GM12873 (cell line): ENCODE results near the gene TXNIP.

Experiments
- TF ChIP-seq, protein P1 (sequence below): IDR thresholded peaks from 2 replicates; pipeline ENCODE4 v1.5.1; 2012; ENCODE audit warnings: low read depth, mild to moderate bottlenecking, moderate library complexity, low read length, control low read depth; ENCODE audit not compliant: insufficient read depth; ENCODE audit errors: missing control alignments

Gene TXNIP

DNA sequence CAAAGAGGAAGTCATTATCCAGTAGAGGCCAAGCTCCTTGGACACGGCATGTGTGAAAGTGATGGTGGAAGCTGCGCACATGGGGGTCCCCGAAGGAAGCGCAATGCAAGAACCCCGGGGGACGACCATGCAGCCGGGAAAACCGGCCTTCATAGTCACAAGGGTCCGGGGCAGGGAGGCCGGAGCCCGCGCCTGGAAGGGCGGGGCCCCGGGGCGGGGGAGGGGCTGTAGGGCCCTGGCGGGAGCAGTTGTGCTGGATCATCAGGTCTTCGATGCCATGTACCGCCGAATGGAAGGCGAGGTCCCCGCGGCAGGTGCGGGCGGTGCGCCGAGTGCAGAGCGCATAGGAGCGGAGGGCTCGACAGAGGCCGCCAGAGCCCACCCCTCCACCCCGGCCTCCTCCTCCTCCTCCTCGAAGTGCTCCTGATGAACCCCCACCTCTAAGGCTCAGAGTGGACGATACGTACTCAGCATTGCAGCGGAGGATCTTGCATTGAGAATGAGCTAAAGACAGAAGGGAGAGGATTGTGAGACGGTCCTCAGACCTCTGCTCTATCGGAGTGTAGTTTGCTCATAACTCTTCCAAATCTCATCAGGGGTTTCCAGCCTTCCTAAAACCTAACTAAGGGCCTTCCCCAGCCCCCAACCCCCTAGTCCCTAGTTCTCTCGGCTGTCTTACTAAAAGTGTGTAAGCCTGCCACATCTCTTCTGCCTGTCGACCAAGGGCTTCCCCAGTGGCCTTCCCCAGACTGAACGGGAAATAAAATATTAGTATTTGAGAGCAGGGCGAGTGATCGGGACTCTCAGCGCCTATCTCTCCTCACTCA lies 23.1 kb upstream of the TXNIP start:
- TF ChIP-seq, protein P1, sequence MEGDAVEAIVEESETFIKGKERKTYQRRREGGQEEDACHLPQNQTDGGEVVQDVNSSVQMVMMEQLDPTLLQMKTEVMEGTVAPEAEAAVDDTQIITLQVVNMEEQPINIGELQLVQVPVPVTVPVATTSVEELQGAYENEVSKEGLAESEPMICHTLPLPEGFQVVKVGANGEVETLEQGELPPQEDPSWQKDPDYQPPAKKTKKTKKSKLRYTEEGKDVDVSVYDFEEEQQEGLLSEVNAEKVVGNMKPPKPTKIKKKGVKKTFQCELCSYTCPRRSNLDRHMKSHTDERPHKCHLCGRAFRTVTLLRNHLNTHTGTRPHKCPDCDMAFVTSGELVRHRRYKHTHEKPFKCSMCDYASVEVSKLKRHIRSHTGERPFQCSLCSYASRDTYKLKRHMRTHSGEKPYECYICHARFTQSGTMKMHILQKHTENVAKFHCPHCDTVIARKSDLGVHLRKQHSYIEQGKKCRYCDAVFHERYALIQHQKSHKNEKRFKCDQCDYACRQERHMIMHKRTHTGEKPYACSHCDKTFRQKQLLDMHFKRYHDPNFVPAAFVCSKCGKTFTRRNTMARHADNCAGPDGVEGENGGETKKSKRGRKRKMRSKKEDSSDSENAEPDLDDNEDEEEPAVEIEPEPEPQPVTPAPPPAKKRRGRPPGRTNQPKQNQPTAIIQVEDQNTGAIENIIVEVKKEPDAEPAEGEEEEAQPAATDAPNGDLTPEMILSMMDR = no peak

DNA sequence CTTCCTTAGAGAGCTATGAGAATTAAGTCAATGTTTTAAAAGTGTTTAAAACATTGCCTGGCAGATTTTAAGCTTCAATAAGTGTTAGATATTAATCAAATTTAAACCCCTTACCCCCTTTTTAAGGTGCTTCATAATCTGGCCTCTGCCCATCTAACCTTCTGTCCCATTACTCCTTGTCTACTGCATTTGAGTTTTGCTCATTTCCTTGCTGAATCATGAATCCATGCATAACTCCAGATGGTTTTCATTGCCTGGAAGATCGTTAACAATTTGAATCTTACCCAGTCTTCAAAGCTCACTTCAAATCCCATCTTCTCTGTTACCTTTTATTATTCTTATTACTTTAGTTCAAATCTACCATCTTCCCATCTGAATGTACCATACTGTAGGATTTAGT lies 20.5 kb upstream of the TXNIP start:
- TF ChIP-seq, protein P1 = no peak

DNA sequence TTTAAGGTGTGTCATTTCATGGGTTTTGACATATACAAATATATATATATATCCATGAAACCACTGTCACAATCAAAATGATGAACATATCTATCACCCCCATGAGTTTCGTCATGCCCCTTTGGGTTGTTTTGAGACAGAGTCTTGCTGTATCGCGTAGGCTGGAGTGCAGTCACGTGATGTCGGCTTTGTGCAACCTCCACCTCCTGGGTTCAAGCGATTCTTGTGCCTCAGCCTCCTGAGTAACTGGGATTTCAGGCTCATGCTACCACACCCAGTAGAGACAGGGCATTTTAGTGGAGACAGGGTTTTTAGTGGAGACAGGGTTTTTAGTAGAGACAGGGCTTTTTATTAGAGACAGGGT lies 17.2 kb upstream of the TXNIP start:
- TF ChIP-seq, protein P1 = no peak

DNA sequence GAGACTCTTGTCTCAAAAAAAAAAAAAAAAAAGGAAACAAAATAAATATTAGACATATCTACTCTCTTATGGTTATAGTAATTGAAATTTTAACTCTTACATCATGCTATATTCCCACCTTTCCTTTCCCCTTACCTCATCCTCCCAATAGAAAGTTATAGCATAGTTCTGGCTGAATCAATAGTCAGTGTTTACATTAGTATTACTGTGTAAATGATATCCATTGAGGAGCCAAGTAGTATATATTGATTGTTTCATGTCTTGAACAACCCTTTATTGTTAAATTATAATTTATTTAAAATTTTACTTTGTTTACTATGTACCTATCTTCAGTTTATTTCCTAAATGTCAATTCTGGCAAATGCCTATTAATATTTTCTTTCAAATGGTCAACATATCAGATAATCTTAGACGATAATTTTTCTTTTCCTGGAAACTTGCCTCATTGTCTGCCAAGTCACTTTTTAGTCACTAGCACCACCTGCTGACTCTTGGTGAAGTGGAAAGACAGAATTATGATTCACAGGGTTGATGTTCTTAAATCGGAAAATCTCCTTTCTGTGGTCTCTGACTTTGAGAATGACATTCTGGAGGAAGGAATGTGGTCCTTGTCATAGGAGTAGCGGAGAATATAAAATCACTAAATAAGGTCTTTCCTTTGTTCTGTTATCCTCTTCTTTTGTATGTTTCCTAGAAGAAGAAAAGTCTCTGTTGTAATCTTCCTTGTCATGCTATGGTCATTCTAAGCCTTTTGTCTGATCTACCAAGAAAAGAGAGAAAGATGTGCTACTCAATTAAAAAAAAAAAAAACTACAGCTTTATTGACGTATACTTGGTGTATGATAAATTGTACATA lies 16.6 kb upstream of the TXNIP start:
- TF ChIP-seq, protein P1 = peak; percentile 67

DNA sequence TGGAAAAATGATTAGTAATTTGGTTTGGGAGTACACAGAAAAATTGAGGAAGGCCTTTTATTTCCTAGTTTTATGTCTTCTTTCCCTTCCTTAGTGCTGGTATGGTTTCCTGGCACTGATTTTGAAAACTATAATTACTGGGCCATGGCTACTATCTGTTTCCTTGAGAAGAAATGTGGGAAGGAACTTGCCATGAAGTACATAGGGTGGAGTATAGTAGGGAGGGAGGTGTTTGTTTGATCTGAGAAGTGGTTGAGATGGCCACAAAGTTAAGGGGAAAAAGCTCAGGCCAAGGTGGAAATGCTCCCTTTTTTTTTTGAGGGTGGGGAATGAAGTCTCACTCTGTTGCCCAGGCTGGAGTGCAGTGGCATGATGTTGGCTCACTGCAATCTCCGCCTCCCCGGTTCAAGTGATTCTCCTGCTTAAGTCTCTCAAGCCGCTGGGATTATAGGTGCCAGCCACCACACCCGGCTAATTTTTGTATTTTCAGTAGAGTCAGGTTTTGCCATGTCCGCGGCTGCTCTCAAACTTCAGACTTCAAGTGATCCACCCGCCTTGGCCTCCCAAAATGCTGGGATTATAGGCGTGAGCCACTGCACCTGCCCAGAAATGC lies 13.9 kb upstream of the TXNIP start:
- TF ChIP-seq, protein P1 = no peak

DNA sequence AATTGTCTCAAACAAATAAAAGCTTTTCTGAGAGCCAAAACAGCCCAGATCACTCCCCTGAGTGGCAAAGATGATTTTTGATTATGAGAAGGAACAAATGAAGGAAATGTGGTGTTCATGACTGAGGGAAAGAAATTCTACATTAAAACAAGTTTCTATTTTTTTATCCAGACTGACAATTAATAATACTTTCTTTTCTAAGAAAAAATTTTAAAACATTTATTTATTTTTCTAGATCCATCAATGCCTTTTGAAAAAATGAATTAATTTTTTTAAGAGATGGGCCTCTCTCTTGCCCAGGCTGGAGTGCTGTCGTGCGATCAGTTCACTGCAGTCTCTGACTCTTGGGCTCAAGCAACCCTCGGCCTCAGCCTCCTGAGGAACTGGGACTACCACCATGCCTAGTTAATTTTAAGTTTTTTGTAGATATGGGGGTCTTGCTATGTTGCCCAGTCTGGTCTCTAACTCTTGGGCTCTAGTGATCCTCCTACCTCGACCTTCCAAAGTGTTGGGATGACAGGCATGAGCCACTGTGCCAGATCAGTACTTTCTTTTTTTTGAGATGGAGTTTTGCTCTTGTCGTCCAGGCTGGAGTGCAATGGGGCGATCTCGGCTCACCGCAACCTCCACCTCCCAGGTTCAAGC lies 11.2 kb upstream of the TXNIP start:
- TF ChIP-seq, protein P1 = no peak

DNA sequence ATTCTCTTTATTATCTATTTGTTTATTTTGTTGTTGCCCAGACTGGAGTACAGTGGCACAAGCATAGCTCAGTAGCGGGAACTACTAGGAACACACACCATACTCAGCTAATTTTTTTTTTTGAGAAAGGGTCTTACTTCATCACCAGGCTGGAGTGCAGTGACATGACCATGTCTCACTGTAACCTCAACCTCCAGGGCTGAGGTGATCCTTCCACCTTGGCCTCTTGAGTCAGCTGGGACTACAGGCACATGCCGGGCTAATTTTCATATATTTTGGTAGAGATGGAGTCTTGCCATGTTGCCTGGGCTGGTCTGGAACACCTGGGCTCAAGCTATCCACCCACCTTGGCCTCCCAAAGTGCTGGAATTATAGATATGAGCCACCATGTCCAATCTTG lies 5.3 kb upstream of the TXNIP start:
- TF ChIP-seq, protein P1 = no peak
